NCI-H1694 (cell line): ENCODE results near the gene FOXF2.
"Not testable (repeated sequence)": the region's sequence is repeated elsewhere in the genome, so short reads cannot be mapped to it uniquely, and the experiment has no call there.

Source experiments
- DNase-seq: peaks from one replicate; lab custom pipeline; 2025; lab: John Stamatoyannopoulos, UW

The FOXF2 gene

GRCh38 chr6:1389369-1390132 lies at the start of gene FOXF2:
FOXF2 (plus strand) TSS chr6:1389576; CDS start chr6:1389948, 372 bp downstream.
- no peak for DNase-seq

- no peak for DNase-seq
These were observed 43.3 kb upstream of the FOXF2 start for GRCh38 chr6:1346101-1346500.

- DNase-seq = no peak
These were observed 42.8 kb upstream of the FOXF2 start for GRCh38 chr6:1346558-1347091.

- DNase-seq = no peak
These were observed 42.2 kb upstream of the FOXF2 start for GRCh38 chr6:1347161-1347560.

GRCh38 chr6:1348675-1349074 lies 40.7 kb upstream of the FOXF2 start:
- no peak for DNase-seq

- no peak for DNase-seq
These were observed 39.7 kb upstream of the FOXF2 start for GRCh38 chr6:1349655-1350054.

GRCh38 chr6:1351381-1352008 lies 37.9 kb upstream of the FOXF2 start:
- DNase-seq = no peak

GRCh38 chr6:1355068-1355467 lies 34.3 kb upstream of the FOXF2 start:
- not testable (repeated sequence) for DNase-seq

- DNase-seq = not testable (repeated sequence)
These were observed 27.7 kb upstream of the FOXF2 start for GRCh38 chr6:1361717-1362116.

GRCh38 chr6:1362643-1363042 lies 26.7 kb upstream of the FOXF2 start:
- no peak for DNase-seq

GRCh38 chr6:1363298-1363697 lies 26.1 kb upstream of the FOXF2 start:
- no peak for DNase-seq

- no peak for DNase-seq
These were observed 25.4 kb upstream of the FOXF2 start for GRCh38 chr6:1363729-1364572.

GRCh38 chr6:1364791-1365190 lies 24.6 kb upstream of the FOXF2 start:
- DNase-seq = no peak

GRCh38 chr6:1365686-1366085 lies 23.7 kb upstream of the FOXF2 start:
- no peak for DNase-seq

GRCh38 chr6:1367771-1368170 lies 21.6 kb upstream of the FOXF2 start:
- DNase-seq = no peak

GRCh38 chr6:1368940-1369339 lies 20.4 kb upstream of the FOXF2 start:
- DNase-seq = no peak

GRCh38 chr6:1369695-1370094 lies 19.7 kb upstream of the FOXF2 start:
- not testable (repeated sequence) for DNase-seq

- DNase-seq = no peak
These were observed 17.4 kb upstream of the FOXF2 start for GRCh38 chr6:1371933-1372332.

GRCh38 chr6:1372690-1373089 lies 16.7 kb upstream of the FOXF2 start:
- DNase-seq = no peak

GRCh38 chr6:1376653-1377052 lies 12.7 kb upstream of the FOXF2 start:
- DNase-seq = no peak

GRCh38 chr6:1377526-1377925 lies 11.8 kb upstream of the FOXF2 start:
- no peak for DNase-seq
